ENCODE measurements around the gene LYPD8.

Gene LYPD8

GRCh38 chr1:248691567-248692155 is 63.9 kb downstream of the LYPD8 start:
- no peak overlapping the region for H3K9ac ChIP-seq (ENCODE audit: low read length)
- H3K36me3 ChIP-seq (ENCODE audit: control insufficient read depth, insufficient read depth, low read length) = no peaks in the 10 kb centered on the region
- no peaks in the 10 kb centered on the region for H3K4me1 ChIP-seq (ENCODE audit: control insufficient read depth, insufficient read depth, low read length)
- H3K4me3 ChIP-seq (ENCODE audit: low read length) = no peak overlapping the region
- H3K27me3 ChIP-seq (ENCODE audit: control insufficient read depth, insufficient read depth, low read length) = no peaks in the 10 kb centered on the region
- H3K9me3 ChIP-seq (ENCODE audit: control insufficient read depth, low read length) = no peaks in the 10 kb centered on the region
